ENCODE measurements around the gene CCL21.

The CCL21 gene

GRCh38 chr9:34707130-34707529 lies 2.8 kb downstream of the CCL21 start:
- Histone ChIP-seq H3K9me3 (ENCODE audit: control insufficient read depth, insufficient read depth, low read depth, low read length) (no peaks in the 10 kb centered on the region), H3K27ac (ENCODE audit: extremely low read depth, low read depth, low read length) (no peak overlapping the region), H3K4me3 (ENCODE audit: low read depth, low read length) (no peak overlapping the region), H3K4me1 (ENCODE audit: control insufficient read depth, insufficient read depth, low read length) (no peaks in the 10 kb centered on the region), H3K36me3 (ENCODE audit: control insufficient read depth in 2 of 2, insufficient read depth in 1 of 2, low read length in 2 of 2) (no peaks in the 10 kb centered on the region)
- CTCF ChIA-PET = interaction anchor here (0.6 kb wide), 1 partner anchor 407 kb away, joined by 6 read pairs; no protein-coding TSS in a partner anchor
- POLR2A ChIA-PET = no interaction called here
- TF ChIP-seq BCL6B (tag by site-specific recombination; IDR thresholded peaks at IDR 0.05) = no peak
- TF ChIP-seq ZNF157 (tag by site-specific recombination; IDR thresholded peaks at IDR 0.05) = no peak
- TF ChIP-seq YY1 (tag by site-specific recombination; IDR thresholded peaks at IDR 0.05) = no peak
- TF ChIP-seq TRIM28 (IDR thresholded peaks at IDR 0.05; ENCODE audit: borderline replicate concordance, low read length) = no peak
- TF ChIP-seq ZBTB7A (tag by site-specific recombination; IDR thresholded peaks at IDR 0.05; ENCODE audit: low read depth) = no peak
- TF ChIP-seq ZNF274 (IDR thresholded peaks at IDR 0.05; ENCODE audit: low read length) = no peak
- no peak for TF ChIP-seq ZNF274 (tag by site-specific recombination; IDR thresholded peaks at IDR 0.05; ENCODE audit: borderline replicate concordance)
- no peak for TF ChIP-seq ZSCAN18 (tag by site-specific recombination; IDR thresholded peaks at IDR 0.05)
- TF ChIP-seq ZNF571 (tag by site-specific recombination; IDR thresholded peaks at IDR 0.05) = no peak
- TF ChIP-seq ZNF121 (tag by site-specific recombination; IDR thresholded peaks at IDR 0.05) = no peak
- no peak for TF ChIP-seq KLF1 (tag by site-specific recombination; IDR thresholded peaks at IDR 0.05)
- TF ChIP-seq ZNF132 (tag by site-specific recombination; IDR thresholded peaks at IDR 0.05; ENCODE audit: borderline replicate concordance) = no peak
- no peak for TF ChIP-seq ZNF112 (tag by site-specific recombination; IDR thresholded peaks at IDR 0.05)
- no peak for TF ChIP-seq KLF7 (tag by site-specific recombination; IDR thresholded peaks at IDR 0.05; ENCODE audit: borderline replicate concordance)
- TF ChIP-seq ZNF169 (tag by site-specific recombination; IDR thresholded peaks at IDR 0.05) = no peak
- no peak for TF ChIP-seq ZNF580 (tag by site-specific recombination; IDR thresholded peaks at IDR 0.05)
- no peak for TF ChIP-seq ZNF623 (tag by site-specific recombination; IDR thresholded peaks at IDR 0.05)
- no peak for TF ChIP-seq ZNF155 (tag by site-specific recombination; IDR thresholded peaks at IDR 0.05)

- CTCF ChIA-PET = interaction anchor here (0.5 to 7.1 kb wide), 70 partner anchors 8 to 810 kb away, joined by 3 to 116 read pairs (median 5); partner anchors contain the start of genes CCL19, CCL21, CCL27 and PIGO
- H3K27ac ChIP-seq (ENCODE audit: extremely low read depth, low read depth, low read length) = no peak overlapping the region
- POLR2A ChIA-PET = interaction anchor here (0.5 to 0.7 kb wide), 2 partner anchors 37 to 93 kb away, joined by 3 read pairs; no protein-coding TSS in a partner anchor
- TF ChIP-seq AEBP2 (tag by site-specific recombination; IDR thresholded peaks at IDR 0.05; ENCODE audit: borderline replicate concordance) (no peak), ZNF202 (tag by site-specific recombination; IDR thresholded peaks at IDR 0.05; ENCODE audit: borderline replicate concordance) (no peak), ZNF701 (tag by site-specific recombination; IDR thresholded peaks at IDR 0.05) (no peak), ZBTB17 (tag by site-specific recombination; IDR thresholded peaks at IDR 0.05) (0 out of 2 replicates have a peak, but pooled peaks have one; percentile 15), ZSCAN30 (tag by site-specific recombination; IDR thresholded peaks at IDR 0.05) (0 out of 2 replicates have a peak, but pooled peaks have one; percentile 42), ZBTB20 (tag by site-specific recombination; IDR thresholded peaks at IDR 0.05) (0 out of 2 replicates have a peak, but pooled peaks have one; percentile 13), ZNF558 (tag by site-specific recombination; IDR thresholded peaks at IDR 0.05) (no peak), ZIC2 (tag by site-specific recombination; IDR thresholded peaks at IDR 0.05) (0 out of 2 replicates have a peak, but pooled peaks have one; percentile 10), ZNF660 (tag by site-specific recombination; IDR thresholded peaks at IDR 0.05) (0 out of 2 replicates have a peak, but pooled peaks have one; percentile 29), ZNF555 (tag by site-specific recombination; conservative IDR thresholded peaks at IDR 0.05) (no peak), ZNF776 (tag by site-specific recombination; IDR thresholded peaks at IDR 0.05; ENCODE audit: borderline replicate concordance) (no peak), GLIS2 (tag by site-specific recombination; IDR thresholded peaks at IDR 0.05) (0 out of 2 replicates have a peak, but pooled peaks have one; percentile 2), PRDM1 (tag by site-specific recombination; IDR thresholded peaks at IDR 0.05) (peak; percentile 58; the same call in 1 of the 2 replicates), ZNF514 (tag by site-specific recombination; IDR thresholded peaks at IDR 0.05) (no peak)
Observed at GRCh38 chr9:34701769-34702736, 7.9 kb downstream of the CCL21 start.

More at GRCh38 chr9:34701769-34702736, 7.9 kb downstream of the CCL21 start:
- H3K36me3 ChIP-seq (ENCODE audit: control insufficient read depth in 2 of 2, insufficient read depth in 1 of 2, low read length in 2 of 2) = no peaks in the 10 kb centered on the region
- H3K4me1 ChIP-seq (ENCODE audit: control insufficient read depth, insufficient read depth, low read length) = peaks cover 2% of the 10 kb centered on the region; the same call in 1 of the 2 replicates
- H3K9me3 ChIP-seq (ENCODE audit: control insufficient read depth, insufficient read depth, low read depth, low read length) = no peaks in the 10 kb centered on the region
- peak overlapping the region; percentile 48 for H3K4me3 ChIP-seq (ENCODE audit: low read depth, low read length)
